ENCODE measurements around the gene CSNK2A1.

Gene CSNK2A1

GRCh38 chr20:563187-563586, 19.6 kb upstream of the CSNK2A1 start:
- DNase-seq = no peak

- no peak for DNase-seq
These were observed 18.8 kb upstream of the CSNK2A1 start for GRCh38 chr20:562232-562897.

GRCh38 chr20:561437-562231, 18.0 kb upstream of the CSNK2A1 start:
- DNase-seq = peak; percentile 68 to 78

GRCh38 chr20:560680-561079, 17.1 kb upstream of the CSNK2A1 start:
- no peak for DNase-seq

- DNase-seq = no peak
These were observed 14.5 kb upstream of the CSNK2A1 start for GRCh38 chr20:558117-558516.

GRCh38 chr20:556984-557383, 13.4 kb upstream of the CSNK2A1 start:
- DNase-seq = no peak

- DNase-seq = no peak
These were observed 12.4 kb upstream of the CSNK2A1 start for GRCh38 chr20:555976-556385.

GRCh38 chr20:550611-551010, 7.0 kb upstream of the CSNK2A1 start:
- no peak for DNase-seq

- no peak for DNase-seq
These were observed 6.3 kb upstream of the CSNK2A1 start for GRCh38 chr20:549722-550496.

- DNase-seq = no peak
These were observed 5.3 kb upstream of the CSNK2A1 start for GRCh38 chr20:548906-549305.

- no peak for DNase-seq
These were observed 3.8 kb upstream of the CSNK2A1 start for GRCh38 chr20:547394-547793.

- DNase-seq = no peak
These were observed 2.8 kb upstream of the CSNK2A1 start for GRCh38 chr20:546353-546752.

- DNase-seq = no peak
These were observed 649 bp upstream of the CSNK2A1 start for GRCh38 chr20:544153-544725.

GRCh38 chr20:542777-543368, 717 bp downstream of the CSNK2A1 start:
- DNase-seq = no peak

GRCh38 chr20:540391-541201, 3.0 kb downstream of the CSNK2A1 start:
- no peak for DNase-seq

- no peak for DNase-seq
These were observed 3.7 kb downstream of the CSNK2A1 start for GRCh38 chr20:539848-540247.

- no peak for DNase-seq
These were observed 4.4 kb downstream of the CSNK2A1 start for GRCh38 chr20:539191-539590.

GRCh38 chr20:537983-538382, 5.6 kb downstream of the CSNK2A1 start:
- no peak for DNase-seq

GRCh38 chr20:536426-537010, 7.1 kb downstream of the CSNK2A1 start:
- no peak for DNase-seq

GRCh38 chr20:535958-536357, 7.6 kb downstream of the CSNK2A1 start:
- no peak for DNase-seq

GRCh38 chr20:533526-533925, 10.1 kb downstream of the CSNK2A1 start:
- DNase-seq = no peak

GRCh38 chr20:532530-532929, 11.1 kb downstream of the CSNK2A1 start:
- no peak for DNase-seq
